WTC11 (cell line): Measurements from ENCODE around the gene MGAT3.

Experiments used
- ATF1 ChIP-seq: sonication (generic); formaldehyde crosslinking; IDR thresholded peaks from 2 replicates; pipeline ENCODE4 v1.8.1; 2023; ENCODE audit warnings: mild to moderate bottlenecking, moderate library complexity, missing genetic modification reagents
- CREM ChIP-seq: sonication (generic); formaldehyde crosslinking; IDR thresholded peaks from 2 replicates; pipeline ENCODE4 v1.8.1; 2022; ENCODE audit warnings: mild to moderate bottlenecking, missing genetic modification reagents, moderate library complexity
- CTCF ChIP-seq: fragments of 200-600 bp; IDR thresholded peaks from 2 replicates; pipeline ENCODE4 v1.8.0; 2022; ENCODE audit warnings: antibody characterized with exemption
- E2F1 ChIP-seq: sonication (generic); formaldehyde crosslinking; IDR thresholded peaks from 2 replicates; pipeline ENCODE4 v1.8.0; 2022; ENCODE audit warnings: mild to moderate bottlenecking, missing genetic modification reagents
- ELF4 ChIP-seq: sonication (generic); formaldehyde crosslinking; IDR thresholded peaks from 2 replicates; pipeline ENCODE4 v1.8.1; 2022; ENCODE audit warnings: low read depth, mild to moderate bottlenecking, moderate library complexity, missing genetic modification reagents
- ETV6 ChIP-seq: sonication (generic); formaldehyde crosslinking; IDR thresholded peaks from 2 replicates; pipeline ENCODE4 v1.8.1; 2022; ENCODE audit warnings: mild to moderate bottlenecking, missing genetic modification reagents
- JUN ChIP-seq: sonication (generic); formaldehyde crosslinking; IDR thresholded peaks from 2 replicates; pipeline ENCODE4 v1.8.0; 2023; ENCODE audit warnings: mild to moderate bottlenecking, missing genetic modification reagents
- RELA ChIP-seq: sonication (generic); formaldehyde crosslinking; IDR thresholded peaks from 2 replicates; pipeline ENCODE4 v1.8.1; 2022; ENCODE audit warnings: missing genetic modification reagents, mild to moderate bottlenecking, borderline replicate concordance
- SMAD3 ChIP-seq: sonication (generic); formaldehyde crosslinking; IDR thresholded peaks from 2 replicates; pipeline ENCODE4 v1.8.0; 2022; ENCODE audit warnings: missing genetic modification reagents, mild to moderate bottlenecking, borderline replicate concordance
- TCF7 ChIP-seq: sonication (generic); formaldehyde crosslinking; IDR thresholded peaks from 2 replicates; pipeline ENCODE4 v1.8.0; 2022; ENCODE audit warnings: mild to moderate bottlenecking, low read depth, missing genetic modification reagents, moderate library complexity
- USF2 ChIP-seq: sonication (generic); formaldehyde crosslinking; IDR thresholded peaks from 2 replicates; pipeline ENCODE4 v1.8.1; 2023; ENCODE audit warnings: mild to moderate bottlenecking, missing genetic modification reagents, moderate library complexity
- ZBTB43 ChIP-seq: sonication (generic); formaldehyde crosslinking; IDR thresholded peaks from 2 replicates; pipeline ENCODE4 v1.8.1; 2023; ENCODE audit warnings: mild to moderate bottlenecking, missing genetic modification reagents
- ZSCAN18 ChIP-seq: fragments of 250-450 bp; sonication (Bioruptor Pico); IDR thresholded peaks from 2 replicates; pipeline ENCODE4 v2.1.2; 2022; ENCODE audit warnings: mild to moderate bottlenecking, moderate library complexity

GRCh38 chr22:39467390-39467895 lies 10.6 kb downstream of the MGAT3 start:
- TF ChIP-seq TCF7 (no peak), CTCF (no peak), SMAD3 (CRISPR knock-in tag) (no peak), ZBTB43 (no peak), JUN (CRISPR knock-in tag) (no peak), ATF1 (CRISPR knock-in tag) (no peak), USF2 (CRISPR knock-in tag) (no peak), RELA (CRISPR knock-in tag) (no peak), E2F1 (no peak), CREM (CRISPR knock-in tag) (no peak), ETV6 (CRISPR knock-in tag) (no peak), ZSCAN18 (CRISPR knock-in tag) (no peak), ELF4 (CRISPR knock-in tag) (no peak)
